GM21390 (cell line): ENCODE results near the gene ITM2C.

ENCODE experiments used
- ATAC-seq: cut with Tn5 transposase; IDR thresholded peaks from one replicate; pipeline ENCODE4 v1.9.1; 2021; ENCODE audit not compliant: unreplicated experiment

The ITM2C gene, protein sequence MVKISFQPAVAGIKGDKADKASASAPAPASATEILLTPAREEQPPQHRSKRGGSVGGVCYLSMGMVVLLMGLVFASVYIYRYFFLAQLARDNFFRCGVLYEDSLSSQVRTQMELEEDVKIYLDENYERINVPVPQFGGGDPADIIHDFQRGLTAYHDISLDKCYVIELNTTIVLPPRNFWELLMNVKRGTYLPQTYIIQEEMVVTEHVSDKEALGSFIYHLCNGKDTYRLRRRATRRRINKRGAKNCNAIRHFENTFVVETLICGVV

DNA sequence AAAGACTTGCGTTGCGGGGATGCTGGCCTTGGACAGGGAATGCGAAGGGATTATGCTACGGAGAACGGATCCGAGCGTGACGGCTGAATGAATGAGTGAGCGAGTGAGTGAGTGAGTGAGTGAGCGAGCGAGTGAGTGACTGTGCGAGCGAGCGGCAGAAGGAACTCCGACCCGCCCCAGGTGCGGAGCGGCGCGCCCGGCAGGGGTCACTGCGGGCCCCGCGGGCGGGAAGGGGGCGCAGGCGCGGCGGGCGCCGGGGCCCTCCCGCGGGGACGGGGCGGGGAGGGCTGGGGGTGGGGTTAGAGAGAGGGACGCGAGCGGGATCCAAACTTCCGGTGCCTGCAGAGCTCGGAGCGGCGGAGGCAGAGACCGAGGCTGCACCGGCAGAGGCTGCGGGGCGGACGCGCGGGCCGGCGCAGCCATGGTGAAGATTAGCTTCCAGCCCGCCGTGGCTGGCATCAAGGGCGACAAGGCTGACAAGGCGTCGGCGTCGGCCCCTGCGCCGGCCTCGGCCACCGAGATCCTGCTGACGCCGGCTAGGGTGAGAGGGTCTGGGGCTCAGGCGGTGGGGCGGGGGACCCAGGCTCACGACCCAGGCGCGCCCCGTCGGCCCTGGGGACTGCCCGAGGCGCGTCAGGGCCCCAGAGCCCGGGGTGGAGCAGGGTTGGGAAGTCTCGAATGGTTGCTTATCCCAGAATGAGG, at the start of gene ITM2C:
ITM2C (plus strand) TSS at position 338 of the 702 bp plus-strand sequence; CDS start at position 422, 84 bp downstream.
- peak; percentile 69 for ATAC-seq

DNA sequence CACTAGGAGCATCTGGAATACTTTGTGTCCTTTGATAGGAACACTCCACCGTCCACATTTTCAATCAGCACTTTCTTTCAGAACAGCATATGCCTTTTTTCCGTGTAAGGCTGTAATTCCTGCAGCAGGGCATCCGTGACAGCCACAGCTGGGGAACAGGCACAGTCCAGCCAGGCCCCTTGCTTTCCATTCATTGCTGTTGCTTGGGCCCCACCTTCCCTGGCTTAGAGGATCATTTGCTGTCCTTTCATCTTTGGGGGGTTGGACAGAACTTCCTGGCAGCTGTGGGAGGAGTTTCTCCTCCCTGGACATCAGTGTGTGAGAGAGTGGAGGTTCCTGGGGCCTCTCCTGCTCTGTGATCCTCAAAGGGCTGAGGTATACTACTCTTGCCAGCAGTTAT, 49.7 kb upstream of the ITM2C start:
- no peak for ATAC-seq

DNA sequence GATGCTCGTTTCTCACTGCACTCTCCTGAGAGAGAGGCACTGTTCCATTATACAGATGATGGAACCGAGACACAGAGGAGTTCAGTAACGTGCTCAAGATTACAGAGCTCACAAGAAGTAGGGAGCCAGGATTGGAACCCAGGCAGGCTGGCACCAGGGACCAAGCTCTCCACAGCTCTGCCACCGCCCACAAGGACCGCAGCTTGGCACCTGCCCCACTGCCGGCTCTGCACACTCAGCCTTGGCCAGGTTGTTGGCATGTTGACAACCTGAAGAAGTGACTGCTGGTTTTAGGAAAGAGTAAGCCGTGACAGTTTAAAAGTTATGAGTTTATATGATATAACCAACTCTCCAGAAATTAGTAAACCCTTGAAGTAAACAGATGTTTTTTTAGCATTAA, 48.0 kb upstream of the ITM2C start:
- ATAC-seq, result no peak

DNA sequence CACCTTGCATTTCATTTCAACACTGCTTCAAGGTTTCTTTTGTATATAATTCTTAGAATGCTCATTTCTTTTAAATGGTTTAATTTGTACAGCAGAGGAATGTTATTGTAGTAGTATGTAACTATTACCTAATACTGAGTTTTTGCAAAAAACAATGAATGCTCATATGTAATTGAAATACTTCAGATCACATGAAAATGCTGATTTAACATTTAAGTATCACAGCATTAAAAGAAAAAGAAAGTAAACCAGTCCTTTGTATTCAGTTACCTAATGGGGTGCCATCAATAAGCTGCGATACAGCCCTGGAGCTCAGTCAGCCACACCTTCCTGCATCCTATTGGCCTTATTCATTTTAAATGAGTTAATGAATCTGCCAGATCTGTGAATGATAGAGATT, 45.3 kb upstream of the ITM2C start:
- no peak for ATAC-seq

DNA sequence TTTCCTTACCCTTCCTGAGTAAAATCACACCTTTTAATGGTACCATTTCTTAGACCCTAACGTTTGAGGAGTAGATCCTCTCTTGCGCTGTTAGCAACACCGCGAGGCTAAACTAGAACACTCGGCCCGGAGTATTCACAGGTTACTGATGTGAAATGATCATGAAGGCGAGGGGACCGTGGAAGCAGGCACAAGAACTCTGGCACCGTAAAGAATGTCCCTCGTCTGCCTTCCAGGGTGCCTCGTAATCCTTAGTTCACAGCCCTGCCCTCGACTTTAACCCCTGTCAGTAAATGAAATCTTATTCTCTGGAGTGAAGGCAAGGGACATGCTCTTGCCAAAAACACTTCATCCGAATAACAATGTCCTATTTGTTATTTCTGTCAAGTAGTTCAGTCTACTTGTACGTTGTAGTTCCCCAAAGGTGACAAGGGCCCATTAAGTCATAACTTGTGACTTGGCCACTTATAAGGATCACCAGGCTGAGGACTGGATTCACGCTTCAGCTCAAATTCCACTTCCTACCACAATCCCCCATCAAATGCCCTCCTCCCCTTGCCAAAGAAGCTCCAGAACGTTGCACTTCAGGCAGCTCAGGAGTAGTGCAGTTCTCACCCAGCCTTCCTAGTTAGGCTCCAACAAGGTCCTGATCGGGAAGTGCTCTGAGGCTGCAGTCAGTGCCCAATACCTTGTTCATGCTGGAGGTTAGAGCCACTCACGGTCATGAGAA, 43.3 kb upstream of the ITM2C start:
- no peak for ATAC-seq

DNA sequence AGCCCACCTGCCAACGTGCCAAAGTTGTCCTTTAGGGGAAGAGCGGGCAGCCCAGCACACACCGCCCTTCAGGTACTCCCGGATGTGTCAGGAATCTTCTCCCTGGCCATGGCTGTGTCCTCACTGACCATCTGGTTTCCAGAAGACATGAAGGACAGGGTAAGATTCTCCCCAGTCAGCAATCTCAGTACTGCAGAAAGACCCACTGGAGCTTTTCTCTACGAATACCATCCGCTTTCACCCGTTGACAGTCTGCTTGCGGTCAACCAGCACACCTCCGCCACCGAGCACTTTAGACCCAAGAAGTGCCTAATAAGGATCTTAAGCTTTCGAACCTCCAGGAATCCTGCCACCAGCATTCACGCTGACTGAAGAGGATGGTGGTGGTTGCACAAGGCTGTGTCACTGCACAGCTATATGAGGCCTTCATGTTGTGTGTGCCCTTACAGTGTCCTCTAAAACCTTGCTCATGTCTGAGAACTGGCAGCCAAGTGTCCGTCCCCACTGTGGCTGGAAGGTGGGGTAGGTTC, 42.7 kb upstream of the ITM2C start:
- ATAC-seq, result no peak

DNA sequence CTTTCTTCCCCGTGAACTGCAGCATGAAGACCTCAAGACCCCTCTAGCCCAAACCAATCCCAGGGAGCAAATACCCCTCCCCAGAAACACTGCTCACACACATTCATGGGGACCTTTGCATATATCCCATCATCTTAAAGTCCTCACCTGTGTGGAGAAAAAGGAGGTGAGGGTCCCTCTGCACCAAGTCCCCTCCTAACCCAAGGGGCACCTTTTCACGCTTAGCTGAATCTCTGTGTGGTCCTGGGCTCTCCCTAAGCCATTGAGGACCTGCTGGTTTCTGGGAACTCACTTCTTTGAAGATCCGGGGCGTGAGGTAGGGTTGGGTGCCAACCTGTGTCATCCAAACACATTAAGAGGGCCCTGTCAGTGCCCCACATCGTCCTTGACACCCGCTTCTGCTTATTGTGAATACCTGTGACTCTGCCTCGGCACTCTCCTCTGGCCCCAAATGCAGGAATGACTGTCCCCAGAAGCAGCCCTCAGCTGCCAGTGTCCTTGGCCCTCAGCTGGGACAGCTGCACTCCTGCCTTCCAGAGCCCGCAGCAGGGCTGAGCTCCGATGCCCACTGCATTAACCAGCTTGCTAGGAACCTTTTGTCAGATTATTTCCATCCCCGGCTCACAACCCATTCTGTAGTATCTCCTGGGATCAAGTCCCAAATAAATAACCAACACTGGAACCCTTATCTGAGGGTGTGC, 41.3 kb upstream of the ITM2C start:
- ATAC-seq, result no peak

DNA sequence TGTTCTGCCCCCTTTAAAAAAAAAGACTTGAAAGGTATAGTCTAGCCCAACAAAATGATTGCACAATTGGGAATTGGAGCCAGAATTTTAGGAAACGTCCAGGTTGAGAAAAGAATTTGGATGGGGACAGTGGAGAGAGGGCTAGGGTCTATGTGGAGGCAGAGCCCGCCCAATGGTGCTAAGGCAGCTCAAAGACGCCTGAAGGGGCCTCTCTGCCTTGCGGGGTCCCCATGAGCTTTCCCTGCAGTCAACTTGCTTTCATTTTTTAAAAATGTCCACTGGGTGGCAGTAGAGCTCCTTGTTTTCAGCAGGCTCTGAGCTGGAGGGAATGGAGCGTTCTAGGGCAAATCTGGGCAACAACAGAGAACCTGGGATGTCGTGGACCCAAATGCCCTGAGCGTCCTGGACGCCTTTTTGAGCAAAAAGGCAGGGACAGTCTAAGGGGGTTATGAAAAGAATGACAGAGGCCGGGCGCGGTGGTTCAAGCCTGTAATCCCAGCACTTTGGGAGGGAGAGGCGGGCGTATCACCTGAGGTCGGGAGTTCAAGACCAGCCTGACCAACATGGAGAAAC, 40.2 kb upstream of the ITM2C start:
- ATAC-seq, result peak; percentile 57

DNA sequence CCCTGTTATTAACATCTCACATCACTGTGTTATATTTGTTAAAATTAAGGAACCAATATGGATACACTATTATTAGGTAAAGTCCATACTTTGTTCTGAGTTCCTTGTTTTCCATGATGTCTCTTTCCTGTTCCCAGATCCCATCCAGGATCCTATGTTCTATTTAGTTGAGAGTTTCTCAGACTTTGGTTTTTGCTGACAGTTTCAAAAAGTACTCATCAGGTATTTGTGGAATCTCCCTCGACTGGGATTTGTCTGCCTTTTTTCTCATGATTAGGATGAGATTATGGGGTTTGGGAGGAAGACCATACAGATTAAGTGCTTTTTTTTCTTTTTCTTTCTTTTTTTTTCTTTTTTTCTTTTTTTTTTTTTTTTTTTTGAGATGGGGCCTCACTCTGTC, 39.4 kb upstream of the ITM2C start:
- ATAC-seq, result no peak

DNA sequence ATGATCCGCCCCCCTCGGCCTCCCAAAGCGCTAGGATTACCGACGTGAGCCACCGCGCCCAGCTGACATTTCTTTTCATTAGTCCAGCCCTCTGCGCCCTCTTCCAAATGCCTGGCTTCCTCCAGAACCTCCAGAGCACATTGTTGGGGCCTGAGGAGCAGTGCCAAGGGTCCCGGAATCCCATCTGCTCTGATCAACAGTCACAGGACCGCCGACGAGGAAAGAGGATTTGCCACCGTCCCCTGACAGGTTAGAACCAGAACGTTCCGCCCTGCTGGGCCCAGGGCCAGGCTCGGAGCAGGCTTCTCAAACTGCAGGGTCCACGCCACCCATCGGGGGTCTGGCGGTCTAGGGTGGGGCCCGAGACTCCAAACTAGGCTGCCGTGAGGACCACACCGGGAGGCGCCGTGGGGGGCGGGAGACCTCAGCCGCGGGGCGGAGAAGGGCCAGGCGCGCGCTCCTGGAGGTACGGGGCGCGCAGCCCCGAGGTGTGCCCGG, 36.9 kb upstream of the ITM2C start:
- peak; percentile 28 for ATAC-seq

DNA sequence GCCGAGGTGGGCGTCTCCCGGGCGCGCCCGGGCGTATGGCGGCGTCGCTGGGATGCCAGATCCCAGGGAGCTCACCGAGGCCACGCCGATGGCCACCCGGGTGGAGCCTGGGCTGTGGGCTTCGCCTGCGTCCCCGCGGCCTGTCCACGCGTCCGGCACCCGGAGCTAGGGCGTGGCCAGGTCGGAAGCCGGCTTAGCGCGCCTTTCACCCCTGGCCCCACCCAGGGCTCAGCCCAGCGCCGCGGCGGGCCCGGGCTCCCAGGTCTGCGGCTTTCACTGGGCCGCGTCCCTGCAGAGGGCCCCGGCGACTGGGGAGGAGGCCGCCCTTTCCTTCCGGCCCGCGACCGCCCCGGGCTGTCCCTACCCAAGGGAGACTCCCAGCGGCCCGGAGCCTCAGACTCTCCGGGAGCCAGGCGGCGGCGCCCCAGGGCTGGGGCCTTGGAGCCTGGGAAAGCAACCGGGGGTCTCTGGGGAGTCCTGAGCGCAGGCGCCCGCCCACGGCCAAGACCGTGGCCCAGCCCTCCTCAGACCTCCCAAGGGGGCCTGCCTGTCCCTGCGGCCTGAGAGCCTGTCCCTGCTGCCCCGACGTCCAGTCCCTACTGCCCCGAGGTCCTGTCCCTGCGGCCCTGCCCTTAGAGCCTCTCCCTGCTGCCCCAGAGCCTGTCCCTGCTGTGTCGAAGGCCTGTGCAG, 36.3 kb upstream of the ITM2C start:
- ATAC-seq, result peak; percentile 57

DNA sequence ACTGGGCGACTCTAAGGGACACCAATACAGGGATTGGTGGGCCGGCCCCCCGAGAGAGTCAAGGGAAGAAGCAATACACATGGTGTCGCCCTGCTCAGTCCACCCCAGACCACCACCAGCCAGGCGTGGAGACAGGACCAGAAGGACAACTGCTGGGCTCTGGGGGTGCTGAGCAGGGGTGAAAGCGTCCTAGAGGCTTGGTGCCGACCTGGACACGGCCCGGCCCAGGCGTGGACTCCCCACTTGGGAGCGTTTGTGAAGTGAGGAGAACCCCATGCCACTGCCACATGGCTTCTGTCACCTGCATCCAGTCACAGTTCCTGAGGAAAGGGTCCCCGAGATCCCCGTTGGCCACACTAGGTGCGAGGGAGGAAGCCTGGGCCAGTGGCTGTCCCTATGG, 35.4 kb upstream of the ITM2C start:
- no peak for ATAC-seq

DNA sequence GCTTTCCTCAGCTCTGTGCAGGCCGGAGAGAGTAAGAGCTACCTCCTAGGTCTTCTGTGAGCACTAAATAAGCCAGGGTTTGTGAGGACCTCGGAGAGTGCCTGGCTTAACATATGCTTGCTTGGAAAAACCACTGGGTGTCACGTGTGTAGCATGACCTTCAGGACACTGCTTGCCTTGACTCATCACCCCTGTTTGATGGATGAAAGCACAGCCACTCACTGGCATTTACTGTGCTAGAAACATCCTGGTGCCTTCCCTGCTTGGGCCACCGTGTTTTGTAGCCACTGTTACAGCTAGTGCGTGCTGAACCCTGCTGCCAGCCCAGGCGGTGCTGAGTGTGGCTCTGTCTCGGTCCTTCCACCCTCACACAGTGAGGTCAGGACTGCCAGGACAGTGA, 34.8 kb upstream of the ITM2C start:
- no peak for ATAC-seq

DNA sequence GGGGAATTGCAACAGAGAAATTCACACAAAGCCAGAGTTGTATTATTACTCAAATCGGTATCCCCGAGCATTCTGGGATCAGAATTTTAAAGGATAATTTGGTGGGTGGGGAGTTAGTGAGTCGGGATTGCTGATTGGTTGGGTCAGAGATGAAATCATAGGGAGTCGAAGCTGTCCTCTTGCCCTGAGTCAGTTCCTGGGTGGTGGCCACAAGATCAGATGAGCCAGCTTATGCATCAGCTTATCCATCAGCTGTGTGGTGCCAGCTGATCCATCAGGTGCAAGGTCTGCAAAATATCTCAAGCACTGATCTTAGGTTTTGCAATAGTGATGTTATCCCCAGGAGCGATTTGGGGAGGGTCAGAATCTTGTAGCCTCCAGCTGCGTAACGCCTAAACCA, 34.3 kb upstream of the ITM2C start:
- no peak for ATAC-seq

DNA sequence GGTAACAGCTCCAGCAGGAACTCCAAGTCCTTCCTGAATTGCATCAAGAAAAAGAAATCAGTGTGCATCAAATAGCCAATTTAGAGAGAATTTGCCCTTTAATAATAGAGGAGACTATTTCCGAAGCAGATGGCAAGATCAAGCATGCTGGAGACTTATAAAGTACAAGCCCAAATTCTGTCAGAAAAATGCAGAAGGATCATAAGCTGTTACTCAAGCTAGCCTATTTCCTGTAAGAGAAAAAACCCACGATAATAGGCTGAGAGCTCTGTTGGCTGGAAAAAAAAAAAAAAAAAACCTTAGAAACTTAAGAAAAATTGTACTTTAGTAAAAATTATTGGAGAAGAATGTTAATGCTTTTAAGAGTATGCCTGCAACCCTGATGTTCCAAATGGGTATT, 24.4 kb upstream of the ITM2C start:
- ATAC-seq, result no peak

DNA sequence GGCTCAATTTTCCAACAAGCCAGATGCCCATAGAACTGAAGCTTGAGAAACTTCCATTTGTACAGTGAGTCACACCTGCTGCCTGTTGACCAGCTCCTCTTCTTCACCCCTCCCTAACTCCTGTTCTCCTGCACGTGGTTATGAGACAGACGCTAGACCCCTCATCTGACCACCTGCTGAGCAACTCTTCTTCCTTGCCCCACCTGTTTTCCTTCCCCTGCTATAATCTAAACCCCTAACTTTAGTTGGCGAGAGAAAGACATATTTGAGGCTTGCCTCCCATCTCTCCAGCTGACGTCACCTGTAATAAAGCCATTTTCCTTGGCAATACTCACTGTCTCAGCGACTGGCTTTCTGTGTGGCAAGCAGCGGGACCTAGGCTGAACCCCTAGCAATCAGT, 22.3 kb upstream of the ITM2C start:
- ATAC-seq, result no peak

DNA sequence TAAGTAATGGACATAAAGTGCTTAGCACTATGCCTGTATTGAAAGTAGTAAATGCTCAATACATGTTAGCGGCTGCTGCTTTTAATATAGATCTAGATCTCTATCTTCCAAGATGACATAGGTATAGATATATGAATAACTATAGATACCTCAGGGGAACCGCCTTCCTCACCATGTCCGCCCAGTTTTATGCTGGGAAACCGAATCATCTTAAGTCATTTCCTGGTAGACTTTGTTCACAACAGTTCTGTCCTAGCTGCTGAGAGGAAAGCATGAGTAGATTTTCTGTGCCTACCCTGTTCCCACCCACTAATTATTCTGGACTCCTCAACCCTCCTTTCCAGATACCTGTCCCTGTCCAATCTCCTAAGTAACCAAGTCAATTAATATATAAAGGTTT, 21.6 kb upstream of the ITM2C start:
- ATAC-seq, result no peak

DNA sequence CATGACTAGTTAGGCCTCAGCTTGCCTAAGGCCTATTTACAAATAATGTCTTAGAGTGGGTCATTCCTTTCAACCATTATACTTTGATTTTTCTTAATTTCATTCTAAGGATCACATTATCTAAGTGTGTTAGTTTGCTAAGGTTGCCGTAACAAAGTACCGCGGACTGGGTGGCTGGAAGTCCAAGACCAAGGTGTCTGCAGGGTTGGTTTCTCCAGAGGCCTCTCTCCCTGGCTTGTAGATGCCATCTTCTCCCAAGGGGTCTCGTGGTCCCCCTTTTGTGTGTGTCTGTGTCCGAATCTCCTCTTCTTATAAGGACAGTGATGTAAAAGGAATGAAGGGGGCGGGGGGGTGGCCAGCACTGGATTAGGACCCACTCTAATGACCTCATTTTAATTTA, 18.4 kb upstream of the ITM2C start:
- no peak for ATAC-seq

DNA sequence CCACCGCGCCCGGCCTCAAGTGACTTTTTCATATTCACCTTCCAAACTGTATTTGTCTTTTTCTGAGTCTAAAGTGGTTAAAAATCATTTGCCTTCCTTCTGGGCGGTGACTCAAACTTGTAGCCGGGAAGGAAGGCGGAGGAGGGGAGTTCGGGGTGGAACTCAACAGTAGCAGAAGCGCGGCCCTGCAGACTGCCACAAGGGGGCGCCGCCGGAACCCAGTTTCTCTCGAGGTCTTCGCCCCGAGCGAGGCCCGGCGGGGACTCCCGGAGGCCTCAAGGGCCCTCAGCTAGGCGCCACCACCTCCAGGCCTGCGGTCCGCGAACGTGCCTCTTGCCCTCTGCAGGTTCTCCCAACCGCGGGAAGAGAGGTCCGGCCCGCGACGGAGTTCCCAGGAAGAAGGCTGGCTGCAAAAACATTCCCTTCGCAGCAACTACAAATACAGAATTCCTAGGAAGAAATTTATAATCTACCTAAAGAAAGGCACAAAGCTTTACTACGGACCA, 16.8 kb upstream of the ITM2C start:
- ATAC-seq, result peak; percentile 98
